ENCODE data around the gene PON2. TPM values are rescaled to one million over a fixed set of nuclear protein-coding genes. Genes with fewer than 3 reads are reported as not detected.

PON2 gene
- total RNA-seq, 1 experiment from 2014 or later: 50.3 TPM

DNA sequence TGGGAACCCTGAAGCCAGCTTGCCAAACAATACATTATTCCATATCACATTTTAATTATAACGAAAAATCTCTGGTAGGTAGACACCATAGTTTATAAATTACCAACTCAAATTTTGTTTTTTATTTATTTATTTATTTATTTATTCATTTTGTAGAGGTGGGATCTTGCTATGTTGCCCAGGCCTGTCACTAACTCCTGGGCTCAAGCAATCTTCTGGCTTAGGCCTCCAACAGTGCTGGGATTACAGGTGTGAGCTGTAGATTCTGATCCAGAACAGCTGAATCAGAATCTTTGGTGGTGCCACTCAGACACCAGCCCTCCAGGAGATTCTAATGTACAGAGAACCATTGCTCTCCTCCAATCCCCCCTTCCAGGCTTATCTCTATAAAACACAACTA lies 1.7 kb downstream of the PON2 start:
- Histone ChIP-seq H2AFZ (no peak overlapping the region), H3K4me3 (no peak overlapping the region; the same call in 1 of the 2 replicates), H3K4me2 (no peak overlapping the region), H3K9me2 (ENCODE audit: insufficient read depth) (no peaks in the 10 kb centered on the region), H3K27me3 (ENCODE audit: insufficient read depth, low read depth) (no peaks in the 10 kb centered on the region), H3K36me3 (ENCODE audit: low read depth) (no peaks in the 10 kb centered on the region), H3K9me3 (ENCODE audit: insufficient read depth, low read depth) (no peaks in the 10 kb centered on the region), H4K20me1 (ENCODE audit: insufficient read depth) (no peaks in the 10 kb centered on the region), H3K79me2 (ENCODE audit: low read depth) (0 out of 2 replicates have a peak, but pooled peaks cover 4% of the 10 kb centered on the region), H3K4me1 (replicated peaks; ENCODE audit: insufficient read depth) (peaks cover 11% of the 10 kb centered on the region), H3K27ac (no peak overlapping the region), H3F3A (ENCODE audit: insufficient read depth, low read depth) (no peaks in the 10 kb centered on the region; the same call in 1 of the 2 replicates)
- DNase-seq: no peak
- CTCF ChIA-PET: no interaction called here
- intact Hi-C loops (cut with micrococcal nuclease; ENCODE audit: unreplicated experiment): no loop called here
- no TSS peak for BruUV-seq (replicated peaks)
- TF ChIP-seq, protein P1, sequence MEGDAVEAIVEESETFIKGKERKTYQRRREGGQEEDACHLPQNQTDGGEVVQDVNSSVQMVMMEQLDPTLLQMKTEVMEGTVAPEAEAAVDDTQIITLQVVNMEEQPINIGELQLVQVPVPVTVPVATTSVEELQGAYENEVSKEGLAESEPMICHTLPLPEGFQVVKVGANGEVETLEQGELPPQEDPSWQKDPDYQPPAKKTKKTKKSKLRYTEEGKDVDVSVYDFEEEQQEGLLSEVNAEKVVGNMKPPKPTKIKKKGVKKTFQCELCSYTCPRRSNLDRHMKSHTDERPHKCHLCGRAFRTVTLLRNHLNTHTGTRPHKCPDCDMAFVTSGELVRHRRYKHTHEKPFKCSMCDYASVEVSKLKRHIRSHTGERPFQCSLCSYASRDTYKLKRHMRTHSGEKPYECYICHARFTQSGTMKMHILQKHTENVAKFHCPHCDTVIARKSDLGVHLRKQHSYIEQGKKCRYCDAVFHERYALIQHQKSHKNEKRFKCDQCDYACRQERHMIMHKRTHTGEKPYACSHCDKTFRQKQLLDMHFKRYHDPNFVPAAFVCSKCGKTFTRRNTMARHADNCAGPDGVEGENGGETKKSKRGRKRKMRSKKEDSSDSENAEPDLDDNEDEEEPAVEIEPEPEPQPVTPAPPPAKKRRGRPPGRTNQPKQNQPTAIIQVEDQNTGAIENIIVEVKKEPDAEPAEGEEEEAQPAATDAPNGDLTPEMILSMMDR (conservative IDR thresholded peaks at IDR 0.05): no peak
- TF ChIP-seq EZH2 (IDR thresholded peaks at IDR 0.05; ENCODE audit: low read depth): no peak
- POLR2A ChIA-PET (ENCODE audit: unreplicated experiment): no interaction called here

- ChIA-PET POLR2A (ENCODE audit: unreplicated experiment) (no interaction called here), CTCF (no interaction called here)
- Histone ChIP-seq H3K4me2 (no peak overlapping the region), H3K36me3 (ENCODE audit: low read depth) (no peaks in the 10 kb centered on the region), H3F3A (ENCODE audit: insufficient read depth, low read depth) (no peaks in the 10 kb centered on the region; the same call in 1 of the 2 replicates), H3K9me2 (ENCODE audit: insufficient read depth) (no peaks in the 10 kb centered on the region), H3K4me3 (no peak overlapping the region), H3K9me3 (ENCODE audit: insufficient read depth, low read depth) (no peaks in the 10 kb centered on the region), H2AFZ (no peak overlapping the region), H3K27ac (no peak overlapping the region), H3K27me3 (ENCODE audit: insufficient read depth, low read depth) (no peaks in the 10 kb centered on the region), H3K4me1 (replicated peaks; ENCODE audit: insufficient read depth) (peaks cover 11% of the 10 kb centered on the region), H4K20me1 (ENCODE audit: insufficient read depth) (no peaks in the 10 kb centered on the region), H3K79me2 (ENCODE audit: low read depth) (0 out of 2 replicates have a peak, but pooled peaks cover 4% of the 10 kb centered on the region)
- intact Hi-C loops (cut with micrococcal nuclease; ENCODE audit: unreplicated experiment): no loop called here
- BruUV-seq (replicated peaks): no TSS peak
- no peak for DNase-seq
- no peak for TF ChIP-seq EZH2 (IDR thresholded peaks at IDR 0.05; ENCODE audit: low read depth)
- TF ChIP-seq, protein P1 (conservative IDR thresholded peaks at IDR 0.05): no peak
Observed at GRCh38 chr7:95432606-95433005, 2.2 kb downstream of the PON2 start.

GRCh38 chr7:95430864-95431263 lies 4.0 kb downstream of the PON2 start:
- no peaks in the 10 kb centered on the region for H3K36me3 ChIP-seq (ENCODE audit: low read depth)
- ChIA-PET POLR2A (ENCODE audit: unreplicated experiment) (no interaction called here), CTCF (no interaction called here)
- peaks cover 11% of the 10 kb centered on the region for H3K4me1 ChIP-seq (replicated peaks; ENCODE audit: insufficient read depth)
- TF ChIP-seq, protein P1 (conservative IDR thresholded peaks at IDR 0.05): no peak
- TF ChIP-seq EZH2 (IDR thresholded peaks at IDR 0.05; ENCODE audit: low read depth): no peak
- H2AFZ ChIP-seq: no peak overlapping the region
- H4K20me1 ChIP-seq (ENCODE audit: insufficient read depth): no peaks in the 10 kb centered on the region
- intact Hi-C loops (cut with micrococcal nuclease; ENCODE audit: unreplicated experiment): no loop called here
- no peak overlapping the region for H3K27ac ChIP-seq
- no peak for DNase-seq
- no peaks in the 10 kb centered on the region; the same call in 1 of the 2 replicates for H3F3A ChIP-seq (ENCODE audit: insufficient read depth, low read depth)
- H3K9me2 ChIP-seq (ENCODE audit: insufficient read depth): no peaks in the 10 kb centered on the region
- H3K4me2 ChIP-seq: no peak overlapping the region
- BruUV-seq (replicated peaks): no TSS peak
- 0 out of 2 replicates have a peak, but pooled peaks cover 4% of the 10 kb centered on the region for H3K79me2 ChIP-seq (ENCODE audit: low read depth)
- no peaks in the 10 kb centered on the region for H3K27me3 ChIP-seq (ENCODE audit: insufficient read depth, low read depth)
- H3K4me3 ChIP-seq: no peak overlapping the region
- H3K9me3 ChIP-seq (ENCODE audit: insufficient read depth, low read depth): no peaks in the 10 kb centered on the region
